Right lobe of liver (tissue), 6 donors: ENCODE data around the gene GNB5. TPM values are rescaled to one million over a fixed set of nuclear protein-coding genes. Genes with fewer than 3 reads are reported as not detected.

Experiments
- ATAC-seq, 4 donors: fragments of 200-7000 bp; cut with Tn5 transposase; one replicate each; pipeline ENCODE4 v1.9.1; 2020; ENCODE audit warnings: mild to moderate bottlenecking in 4 of 4, moderate library complexity in 4 of 4
- DNase-seq, 3 donors: peaks; one replicate each; pipeline ENCODE4 v3.0.0-alpha.2; 2020
- H3K27ac ChIP-seq, 3 donors: fragments of 200-600 bp; one replicate each; pipeline ENCODE4 v1.8.0; 2022
- H3K27me3 ChIP-seq, 2 donors: fragments of 200-600 bp; one replicate each; pipeline ENCODE4 v1.8.0; 2022
- H3K36me3 ChIP-seq, 4 donors: fragments of 200-600 bp; sonication (generic) in 1 of 4; one replicate each; pipeline versions ENCODE4 v1.5.1 to v1.8.0; 2017 to 2022; ENCODE audit warnings: control low read depth in 1 of 4
- H3K4me1 ChIP-seq, 4 donors: fragments of 200-600 bp; sonication (generic) in 1 of 4; one replicate each; pipeline versions ENCODE4 v1.5.1 to v1.8.0; 2017 to 2022; ENCODE audit warnings: control low read depth in 1 of 4
- H3K4me3 ChIP-seq, 3 donors: fragments of 200-600 bp; one replicate each; pipeline ENCODE4 v1.8.0; 2022
- H3K9me3 ChIP-seq, 4 donors: fragments of 200-600 bp; sonication (generic) in 1 of 4; one replicate each; pipeline versions ENCODE4 v1.5.1 to v1.8.0; 2017 to 2022; ENCODE audit warnings: control low read depth in 1 of 4
- POLR2A ChIP-seq: fragments of 450-650 bp; IDR thresholded peaks from one replicate; pipeline ENCODE4 v1.6.1; 2017; ENCODE audit warnings: antibody characterized with exemption, mild to moderate bottlenecking
- WGBS: methylation state at CpG from one replicate; pipeline ENCODE4 v1.1.6; 2018; ENCODE audit warnings: low coverage, low lambda C conversion rate; ENCODE audit not compliant: insufficient coverage; ENCODE audit errors: missing lambda C conversion rate; 5-methylcytosine and 5-hydroxymethylcytosine counted together
- intact Hi-C, 2 donors: fragments of 100-400 bp; cut with DNase I; formaldehyde crosslinking; loops; one replicate each; pipeline versions ENCODE4 v1.11.2 to v1.14.1; 2022
- total RNA-seq, 6 experiments: library from RNA; depleted of rRNA in 2 of 6; stranded (reverse); fragments of >200 nt in 2 of 6; fragmentation: NEBNext Ultra II Directional in 3 of 6; extraction: Animal tissue kit (Norgen Biotek cat#: 25700) in 3 of 6; gene quantifications; one replicate each; pipeline versions ENCODE4 v1.1.0 to v1.2.4, GENCODE V29; 2016 to 2023
- TF ChIP-seq, protein P1 (sequence below), 4 donors: fragments of 200-600 bp in 3 of 4; fragments of 450-650 bp in 1 of 4; IDR thresholded peaks; one replicate each; pipeline versions ENCODE4 v1.5.1 to v1.8.0; 2016 to 2022; ENCODE audit warnings: antibody characterized with exemption in 4 of 4, mild to moderate bottlenecking in 2 of 4
- donor health status: DM: no; HTN: yes; CAD: no.
- donor health status: DM: no; HTN: no; CAD: no.
- donor health status: DM: no; HTN: no; CAD: no.
- donor health status: DM: no; HTN: yes; CAD: no.
- donor health status: DM: no; HTN: yes; CAD: no.

GNB5 gene
- total RNA-seq, 6 experiments from 2014 or later: 11.1 to 34.5 (median 16.5) TPM

DNA sequence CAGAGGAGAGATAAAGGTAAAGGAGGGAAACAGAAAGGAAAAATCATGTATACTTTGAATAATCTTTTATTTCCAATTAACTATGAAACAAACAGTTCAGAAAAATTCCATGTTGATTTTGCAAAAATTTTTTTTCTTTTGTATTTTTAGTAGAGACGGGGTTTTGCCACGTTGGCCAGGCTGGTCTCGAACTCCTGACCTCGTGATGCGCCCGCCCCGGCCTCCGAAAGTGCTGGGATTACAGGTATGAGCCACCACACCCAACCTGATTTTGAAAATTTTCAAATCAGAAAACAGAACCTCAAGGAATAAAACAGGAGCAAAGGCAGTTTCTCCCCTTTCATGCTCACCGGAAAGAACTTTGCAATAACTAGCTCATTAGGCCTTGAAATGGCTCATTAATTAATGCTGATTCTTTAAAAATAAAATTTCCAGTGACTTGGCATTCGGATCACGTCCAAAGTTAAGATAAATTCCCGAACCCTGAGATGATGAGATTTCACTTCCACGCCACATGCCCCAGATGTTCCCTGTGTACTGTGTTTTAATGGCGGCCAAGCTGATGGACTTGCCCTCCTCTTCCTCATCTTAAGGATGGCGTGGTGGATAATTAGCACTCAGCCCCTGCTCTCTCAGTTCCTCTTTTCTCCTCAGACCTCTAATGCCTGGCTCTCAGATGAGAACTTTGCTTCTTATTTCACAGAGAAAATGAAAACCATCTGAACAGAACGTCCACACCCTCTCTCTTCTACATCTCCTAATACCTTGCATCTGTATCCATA lies 89.5 kb downstream of the GNB5 start:
- H3K36me3 ChIP-seq: no peaks in the 10 kb centered on the region
- H3K27me3 ChIP-seq: no peaks in the 10 kb centered on the region
- TF ChIP-seq, protein P1, sequence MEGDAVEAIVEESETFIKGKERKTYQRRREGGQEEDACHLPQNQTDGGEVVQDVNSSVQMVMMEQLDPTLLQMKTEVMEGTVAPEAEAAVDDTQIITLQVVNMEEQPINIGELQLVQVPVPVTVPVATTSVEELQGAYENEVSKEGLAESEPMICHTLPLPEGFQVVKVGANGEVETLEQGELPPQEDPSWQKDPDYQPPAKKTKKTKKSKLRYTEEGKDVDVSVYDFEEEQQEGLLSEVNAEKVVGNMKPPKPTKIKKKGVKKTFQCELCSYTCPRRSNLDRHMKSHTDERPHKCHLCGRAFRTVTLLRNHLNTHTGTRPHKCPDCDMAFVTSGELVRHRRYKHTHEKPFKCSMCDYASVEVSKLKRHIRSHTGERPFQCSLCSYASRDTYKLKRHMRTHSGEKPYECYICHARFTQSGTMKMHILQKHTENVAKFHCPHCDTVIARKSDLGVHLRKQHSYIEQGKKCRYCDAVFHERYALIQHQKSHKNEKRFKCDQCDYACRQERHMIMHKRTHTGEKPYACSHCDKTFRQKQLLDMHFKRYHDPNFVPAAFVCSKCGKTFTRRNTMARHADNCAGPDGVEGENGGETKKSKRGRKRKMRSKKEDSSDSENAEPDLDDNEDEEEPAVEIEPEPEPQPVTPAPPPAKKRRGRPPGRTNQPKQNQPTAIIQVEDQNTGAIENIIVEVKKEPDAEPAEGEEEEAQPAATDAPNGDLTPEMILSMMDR (IDR thresholded peaks at IDR 0.05): no peak
- TF ChIP-seq POLR2A: no peak
- no peaks in the 10 kb centered on the region for H3K9me3 ChIP-seq
- 87% methylated on average over 16 of the region's 16 CpGs for WGBS
- no peaks in the 10 kb centered on the region for H3K4me1 ChIP-seq
- H3K27ac ChIP-seq: no peak overlapping the region
- ATAC-seq: peak in 2 of 4 donors; percentile 8 to 24
- no peak for DNase-seq
- no peak overlapping the region for H3K4me3 ChIP-seq
- intact Hi-C loops: no loop called here

DNA sequence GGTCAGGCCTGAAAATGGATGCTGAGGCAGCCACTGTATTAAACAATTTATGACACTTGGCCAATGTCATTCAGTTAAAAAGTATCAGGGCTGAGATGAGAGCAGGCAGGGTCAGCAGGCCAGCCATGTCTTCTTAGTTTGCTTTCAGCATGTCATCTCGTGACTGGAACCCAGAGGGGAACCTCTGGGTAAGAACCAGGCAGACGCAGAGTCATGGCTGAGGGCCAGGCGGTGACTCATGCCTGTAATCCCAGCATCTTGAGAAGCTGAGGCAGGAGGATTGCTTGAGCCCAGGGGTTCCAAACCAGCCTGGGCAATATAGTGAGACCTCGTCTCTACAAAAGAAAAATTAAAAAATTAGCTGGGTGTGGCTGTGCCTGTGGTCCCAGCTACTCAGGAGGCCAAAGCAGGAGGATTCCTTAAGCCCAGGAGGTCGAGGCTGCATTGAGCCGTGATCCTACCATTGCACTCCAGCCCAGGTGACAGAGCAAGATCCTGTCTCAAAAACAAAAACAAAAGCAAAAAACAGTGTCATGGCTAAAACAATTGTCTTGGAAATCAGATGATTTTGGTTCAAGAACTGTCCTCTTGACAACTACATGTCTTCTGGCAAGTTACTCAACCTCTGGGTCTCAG lies 90.3 kb downstream of the GNB5 start:
- DNase-seq: peak; percentile 57 to 71 (median 66)
- Histone ChIP-seq H3K36me3 (no peaks in the 10 kb centered on the region), H3K9me3 (no peaks in the 10 kb centered on the region), H3K27ac (no peak overlapping the region), H3K4me1 (no peaks in the 10 kb centered on the region), H3K4me3 (no peak overlapping the region), H3K27me3 (no peaks in the 10 kb centered on the region)
- intact Hi-C loops: no loop called here
- TF ChIP-seq, protein P1 (IDR thresholded peaks at IDR 0.05): no peak
- TF ChIP-seq POLR2A: no peak
- WGBS: 59% methylated on average over 4 of the region's 6 CpGs
- no peak for ATAC-seq

DNA sequence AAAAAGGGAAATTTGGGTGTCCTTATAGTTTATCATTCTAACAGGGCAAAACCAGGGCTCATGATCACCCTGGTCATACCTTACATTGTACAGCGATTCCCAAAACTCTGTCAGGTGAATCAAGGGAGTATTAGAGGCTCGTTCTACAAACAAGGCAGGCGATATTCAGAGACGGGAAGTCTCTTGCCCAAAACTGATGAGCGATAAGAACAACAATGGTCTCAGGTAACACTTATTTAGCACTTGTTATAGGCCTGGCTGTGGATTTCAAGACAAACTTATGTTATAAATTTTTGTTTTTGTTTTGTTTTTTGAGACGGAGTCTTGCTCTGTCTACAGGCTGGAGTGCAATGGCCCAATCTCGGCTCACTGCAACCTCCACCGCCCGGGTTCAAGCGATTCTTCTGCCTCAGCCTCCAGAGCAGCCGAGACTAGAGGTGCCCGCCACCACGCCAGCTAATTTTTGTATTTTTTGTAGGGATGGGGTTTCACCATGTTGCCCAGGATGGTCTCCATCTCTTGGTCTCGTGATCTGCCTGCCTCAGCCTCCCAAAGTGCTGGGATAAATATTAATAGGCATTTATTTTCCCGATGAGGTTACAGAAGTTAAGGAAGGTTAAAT lies 91.4 kb downstream of the GNB5 start:
- Histone ChIP-seq H3K4me3 (no peak overlapping the region), H3K4me1 (no peaks in the 10 kb centered on the region), H3K9me3 (no peaks in the 10 kb centered on the region), H3K27ac (no peak overlapping the region), H3K27me3 (no peaks in the 10 kb centered on the region), H3K36me3 (no peaks in the 10 kb centered on the region)
- DNase-seq: no peak
- intact Hi-C loops: no loop called here
- TF ChIP-seq, protein P1 (IDR thresholded peaks at IDR 0.05): no peak
- TF ChIP-seq POLR2A: no peak
- 92% methylated on average over 12 of the region's 15 CpGs for WGBS
- ATAC-seq: no peak

DNA sequence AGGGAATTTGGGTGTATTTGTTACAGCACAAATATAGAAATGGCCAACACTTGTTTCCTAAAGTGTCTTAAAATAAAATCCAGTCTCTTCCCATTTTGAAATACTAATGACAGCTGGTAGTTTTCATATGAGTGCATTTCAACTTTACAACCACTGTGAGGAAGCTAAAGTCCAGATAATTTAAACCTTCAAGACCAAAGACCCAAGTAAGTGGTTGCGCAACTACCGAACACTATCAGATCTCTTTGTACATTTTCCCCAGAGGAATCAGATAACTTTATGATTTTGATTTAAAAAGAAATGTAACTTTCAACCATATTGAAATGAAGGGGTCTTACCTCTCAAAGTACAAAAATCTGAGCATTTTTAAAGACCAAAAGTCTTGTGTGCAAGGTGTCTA lies 92.9 kb downstream of the GNB5 start:
- ATAC-seq (peak in 1 of 4 donors; percentile 23), DNase-seq (no peak)
- no peaks in the 10 kb centered on the region for H3K36me3 ChIP-seq
- no peak overlapping the region for H3K27ac ChIP-seq
- H3K4me1 ChIP-seq: no peaks in the 10 kb centered on the region
- no peaks in the 10 kb centered on the region for H3K27me3 ChIP-seq
- no peaks in the 10 kb centered on the region for H3K9me3 ChIP-seq
- no peak overlapping the region for H3K4me3 ChIP-seq
- WGBS: 57% methylated on average over 2 of the region's 2 CpGs
- no peak for TF ChIP-seq POLR2A
- TF ChIP-seq, protein P1 (IDR thresholded peaks at IDR 0.05): no peak
- intact Hi-C loops: no loop called here
